HepG2 (cell line): ENCODE measurements around the gene IRF7. TPM values are rescaled to one million over a fixed set of nuclear protein-coding genes. Genes with fewer than 3 reads are reported as not detected.
A peak's percentile ranks its signal among the peaks of the same experiment; 100 is the strongest.

Source experiments
- AFF4 ChIP-seq: sonication (generic); formaldehyde crosslinking; IDR thresholded peaks from 2 replicates; pipeline ENCODE4 v1.4.0; 2020; ENCODE audit warnings: missing genetic modification reagents
- ATF7 ChIP-seq, 2 experiments: fragments of 450-650 bp in 1 of 2; sonication (generic) in 1 of 2; formaldehyde crosslinking in 1 of 2; IDR thresholded peaks; 2 replicates each; pipeline versions ENCODE4 v1.4.0 to v1.6.1; 2016 to 2020; ENCODE audit warnings: antibody characterized with exemption in 1 of 2, mild to moderate bottlenecking in 1 of 2, missing genetic modification reagents in 1 of 2
- CERS6 ChIP-seq: sonication (generic); formaldehyde crosslinking; IDR thresholded peaks from 2 replicates; pipeline ENCODE4 v1.5.0; 2020; ENCODE audit warnings: missing genetic modification reagents
- FOXA1 ChIP-seq, 2 experiments: fragments of 450-650 bp in 1 of 2; sonication (generic) in 1 of 2; formaldehyde crosslinking in 1 of 2; IDR thresholded peaks; 2 replicates each; pipeline versions ENCODE4 v1.4.0 to v1.6.1; 2016 to 2020; ENCODE audit warnings: missing genetic modification reagents in 1 of 2
- FOXO1 ChIP-seq: sonication (generic); formaldehyde crosslinking; IDR thresholded peaks from 2 replicates; pipeline ENCODE4 v1.4.0; 2020; ENCODE audit warnings: missing genetic modification reagents
- MED1 ChIP-seq: sonication (generic); formaldehyde crosslinking; IDR thresholded peaks from 2 replicates; pipeline ENCODE4 v1.4.0; 2020; ENCODE audit warnings: missing genetic modification reagents
- MED8 ChIP-seq: sonication (generic); formaldehyde crosslinking; IDR thresholded peaks from 2 replicates; pipeline ENCODE4 v1.8.1; 2023; ENCODE audit warnings: mild to moderate bottlenecking, missing genetic modification reagents; ENCODE audit not compliant: insufficient replicate concordance
- MXD4 ChIP-seq: IDR thresholded peaks from 2 replicates; pipeline ENCODE4 v1.6.1; 2016; ENCODE audit warnings: mild to moderate bottlenecking, missing biosample characterization, missing genetic modification reagents
- POLR2AphosphoS5 ChIP-seq: IDR thresholded peaks from 2 replicates; pipeline ENCODE4 v1.6.1; 2012; ENCODE audit warnings: low read depth, low read length
- TFDP1 ChIP-seq: IDR thresholded peaks from 2 replicates; pipeline ENCODE4 v1.6.1; 2016; ENCODE audit warnings: missing compliant biosample characterization, missing genetic modification reagents, borderline replicate concordance
- THRA ChIP-seq: sonication (generic); formaldehyde crosslinking; IDR thresholded peaks from 2 replicates; pipeline ENCODE4 v1.4.0; 2020; ENCODE audit warnings: missing genetic modification reagents, borderline replicate concordance
- YEATS4 ChIP-seq: sonication (generic); formaldehyde crosslinking; IDR thresholded peaks from 2 replicates; pipeline ENCODE4 v1.4.0; 2020; ENCODE audit warnings: missing genetic modification reagents, borderline replicate concordance
- ZFP90 ChIP-seq: sonication (generic); formaldehyde crosslinking; IDR thresholded peaks from 2 replicates; pipeline ENCODE4 v1.8.0; 2022; ENCODE audit warnings: missing genetic modification reagents, mild to moderate bottlenecking, inconsistent platforms, borderline replicate concordance
- ZNF441 ChIP-seq: sonication (generic); formaldehyde crosslinking; IDR thresholded peaks from 2 replicates; pipeline ENCODE4 v1.7.0; 2021; ENCODE audit warnings: missing genetic modification reagents, borderline replicate concordance
- ZNF460 ChIP-seq: sonication (generic); formaldehyde crosslinking; IDR thresholded peaks from 2 replicates; pipeline ENCODE4 v1.5.1; 2020; ENCODE audit warnings: missing genetic modification reagents, mild to moderate bottlenecking, borderline replicate concordance
- ZZZ3 ChIP-seq: sonication (generic); formaldehyde crosslinking; IDR thresholded peaks from 2 replicates; pipeline ENCODE4 v1.4.0; 2020; ENCODE audit warnings: missing genetic modification reagents, mild to moderate bottlenecking, borderline replicate concordance
- polyA plus RNA-seq, 8 experiments: library from polyadenylated mRNA; depleted of rRNA in 3 of 8; stranded (reverse) in 7 of 8; unstranded in 1 of 8; fragments of >200 nt; fragmentation: Illumina TruSeq in 4 of 8; extraction: Trizol in 4 of 8; gene quantifications; 2 replicates each; pipeline versions ENCODE4 v1.2.1 to v1.2.3, GENCODE V29; 2011 to 2016; ENCODE audit warnings: low read depth in 4 of 8, missing spikeins in 1 of 8, mixed read lengths in 1 of 8; ENCODE audit not compliant: insufficient read depth in 1 of 8
- total RNA-seq, 5 experiments: library from RNA; depleted of rRNA; stranded (reverse); fragments of >200 nt; fragmentation: Illumina TruSeq; extraction: Trizol; gene quantifications; 2 replicates each; pipeline ENCODE4 v1.2.3, GENCODE V29; 2016; ENCODE audit warnings: low read depth in 1 of 5

The IRF7 gene
- total and polyA plus RNA-seq, 2 of the 13 experiments (the other 11 are each of a cell fraction or from before 2014, with no cell fraction given) = not detected

- TF ChIP-seq THRA (CRISPR knock-in tag) = 0 out of 2 replicates have a peak, but pooled peaks have one; percentile 47
- no peak for TF ChIP-seq ZNF460 (CRISPR knock-in tag)
- no peak; the same call in 1 of the 2 replicates for TF ChIP-seq ZFP90 (CRISPR knock-in tag)
- 0 out of 2 replicates have a peak, but pooled peaks have one; percentile 57 for TF ChIP-seq ZZZ3 (CRISPR knock-in tag)
- TF ChIP-seq TFDP1 (CRISPR knock-in tag) = peak; percentile 69; the same call in 1 of the 2 replicates
- peak; percentile 38; the same call in 1 of the 2 replicates for TF ChIP-seq FOXO1 (CRISPR knock-in tag)
- no peak for TF ChIP-seq ATF7 (IDR thresholded peaks at IDR 0.05)
- peak; percentile 40; the same call in 1 of the 2 replicates for TF ChIP-seq ATF7 (CRISPR knock-in tag; IDR thresholded peaks at IDR 0.05)
- no peak for TF ChIP-seq ZNF441
- TF ChIP-seq MED8 (CRISPR knock-in tag) = peak; percentile 59
- TF ChIP-seq YEATS4 (CRISPR knock-in tag) = peak; percentile 40; the same call in 1 of the 2 replicates
- TF ChIP-seq MXD4 (CRISPR knock-in tag) = no peak
- peak; percentile 34; the same call in 1 of the 2 replicates for TF ChIP-seq POLR2AphosphoS5
- 0 out of 2 replicates have a peak, but pooled peaks have one; percentile 36 for TF ChIP-seq CERS6 (CRISPR knock-in tag)
- no peak for TF ChIP-seq FOXA1 (IDR thresholded peaks at IDR 0.05)
- TF ChIP-seq FOXA1 (CRISPR knock-in tag; IDR thresholded peaks at IDR 0.05) = peak; percentile 39
- no peak for TF ChIP-seq AFF4
- peak; percentile 18; the same call in 1 of the 2 replicates for TF ChIP-seq MED1 (CRISPR knock-in tag)
Observed at GRCh38 chr11:575313-575995, 40.3 kb downstream of the IRF7 start (continued).
